ENCODE measurements around the gene RANBP3L.
A peak's percentile ranks its signal among the peaks of the same experiment; 100 is the strongest.
"Not testable (repeated sequence)": the region's sequence is repeated elsewhere in the genome, so short reads cannot be mapped to it uniquely, and the experiment has no call there.

RANBP3L gene

DNA sequence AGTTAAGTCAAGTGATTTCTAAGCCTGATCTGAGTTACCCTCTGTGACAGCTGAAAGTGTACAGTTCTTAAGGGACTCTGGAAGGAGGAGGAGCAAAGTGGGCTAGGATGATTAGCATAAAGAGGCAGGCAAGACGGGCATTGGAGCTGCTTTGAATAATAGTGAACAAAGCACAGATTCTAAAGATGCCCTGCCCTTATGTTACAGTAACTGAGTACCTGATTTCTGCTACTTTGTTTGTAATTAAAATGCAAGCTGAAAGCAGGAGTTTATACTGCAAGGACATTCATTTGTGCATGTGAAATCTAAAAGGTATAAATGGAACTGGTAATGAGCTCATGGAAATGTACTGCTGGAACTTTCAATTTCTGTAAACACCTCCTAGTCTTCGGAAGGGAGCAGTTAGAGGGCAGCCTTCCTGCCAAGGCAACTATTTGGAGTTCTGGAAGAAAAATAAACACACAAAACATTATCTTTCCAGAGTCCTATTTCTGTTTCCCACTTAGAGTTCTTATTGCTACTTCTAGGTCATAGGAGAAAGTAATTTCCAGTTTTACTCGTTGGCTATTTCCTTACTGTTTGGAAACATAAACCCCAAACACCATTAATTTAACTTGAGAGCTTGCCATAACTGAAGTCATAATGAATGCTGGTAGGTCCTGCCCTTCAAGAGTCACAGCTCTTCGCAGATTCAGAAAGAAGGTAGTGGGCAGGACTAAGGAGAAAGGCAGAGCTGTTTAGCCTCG lies at the start of gene RANBP3L:
Gene RANBP3L (minus strand): TSS at position 45 of the 746 bp plus-strand sequence. CDS start 486 bp downstream, outside the sequence.
- no peak for DNase-seq

GRCh38 chr5:36346896-36347690 lies 45.4 kb upstream of the RANBP3L start:
- no peak for DNase-seq

DNA sequence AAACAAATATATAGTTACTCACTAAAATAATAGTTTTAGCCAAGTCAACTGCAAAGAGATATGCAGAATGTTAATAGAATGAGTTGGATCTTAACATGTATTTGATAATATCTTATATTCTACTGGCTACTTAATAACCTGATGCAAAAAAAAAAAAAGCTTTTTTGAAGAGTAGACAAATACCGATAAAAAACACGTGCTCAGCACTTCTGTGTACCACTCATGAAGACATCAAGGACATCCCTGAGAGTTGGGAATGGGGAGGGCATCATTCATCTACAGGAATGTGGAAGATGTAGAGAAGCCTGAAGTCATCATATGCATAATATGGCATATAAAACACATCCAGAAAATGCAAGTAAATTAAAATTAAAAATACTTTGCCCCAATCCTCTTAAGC lies 43.2 kb upstream of the RANBP3L start:
- no peak for DNase-seq

DNA sequence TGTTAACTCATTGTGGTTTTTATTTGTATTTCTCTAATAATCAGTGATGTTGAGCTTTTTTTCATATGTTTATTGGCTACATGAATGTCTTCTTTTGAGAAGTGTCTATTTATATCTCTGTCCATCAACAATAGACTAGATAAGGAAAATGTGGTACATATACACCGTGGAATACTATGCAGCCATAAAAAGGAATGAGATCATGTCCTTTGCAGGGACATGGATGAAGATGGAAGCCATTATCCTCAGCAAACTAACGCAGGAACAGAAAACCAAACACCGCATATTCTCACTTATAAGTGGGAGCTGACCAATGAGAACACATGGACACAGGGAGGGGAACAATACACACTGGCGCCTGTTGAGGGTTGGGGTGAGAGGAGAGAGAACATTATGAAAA lies 40.0 kb upstream of the RANBP3L start:
- DNase-seq, result not testable (repeated sequence)

DNA sequence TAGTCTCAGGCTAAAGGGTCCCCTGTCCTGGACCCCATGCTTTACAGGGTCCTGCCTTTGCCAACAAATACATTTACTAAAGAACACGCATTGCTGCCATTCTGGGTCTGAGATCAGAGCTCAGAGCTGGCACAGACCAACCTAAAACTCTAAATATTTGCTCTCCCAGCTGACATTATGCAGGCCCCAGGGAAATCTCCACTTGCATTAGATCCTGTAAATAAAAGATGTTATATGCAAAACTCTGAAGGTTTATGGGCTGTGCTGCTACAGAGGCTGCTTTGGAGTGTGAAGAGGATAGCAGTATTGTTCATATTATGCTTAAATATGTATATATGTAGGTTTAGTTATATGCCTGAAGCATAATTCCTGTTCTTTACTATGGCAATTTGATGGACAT lies 35.9 kb upstream of the RANBP3L start:
- no peak for DNase-seq

DNA sequence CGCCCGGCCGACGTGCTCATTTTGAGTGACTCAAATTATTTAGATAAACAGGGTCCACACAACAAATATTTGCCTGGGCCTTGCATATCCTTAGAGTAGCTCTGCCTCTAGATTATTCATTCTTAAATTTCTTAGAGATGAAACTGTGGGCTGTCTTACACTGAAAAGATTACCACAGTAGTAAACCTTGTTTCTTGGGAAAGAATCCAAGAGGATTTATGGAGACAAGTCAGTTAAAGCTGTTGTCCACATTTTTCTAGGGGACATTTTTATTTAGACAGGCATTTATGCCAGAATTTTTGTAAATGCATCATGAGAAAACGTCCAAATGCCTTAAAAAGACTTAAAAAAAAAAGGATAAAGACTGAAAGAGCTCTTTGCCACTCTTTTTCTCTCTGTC lies 32.6 kb upstream of the RANBP3L start:
- no peak for DNase-seq

DNA sequence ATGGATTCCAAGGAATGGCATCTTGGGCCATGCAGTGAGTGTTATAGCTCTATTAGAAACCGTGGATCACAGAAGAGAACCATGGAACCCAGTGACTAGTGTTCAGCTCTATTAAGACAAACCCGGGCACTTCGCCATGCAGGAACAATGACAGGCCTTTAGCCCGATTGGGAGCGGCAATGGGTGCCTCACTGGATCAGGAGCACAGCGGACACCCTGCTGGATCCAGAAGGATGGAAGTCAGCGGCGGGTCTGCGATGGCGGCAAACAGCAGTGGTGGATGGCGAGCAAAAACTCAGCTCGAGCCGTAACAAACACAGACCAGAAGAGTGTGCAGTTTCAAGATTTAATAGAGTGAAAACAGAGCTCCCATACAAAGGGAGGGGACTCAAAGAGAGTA lies 31.0 kb upstream of the RANBP3L start:
- not testable (repeated sequence) for DNase-seq

- no peak for DNase-seq
These were observed 23.5 kb upstream of the RANBP3L start for GRCh38 chr5:36325196-36325595.

GRCh38 chr5:36323926-36324781 lies 22.5 kb upstream of the RANBP3L start:
- DNase-seq, result no peak

- no peak for DNase-seq
These were observed 11.4 kb upstream of the RANBP3L start for GRCh38 chr5:36312953-36313672.

DNA sequence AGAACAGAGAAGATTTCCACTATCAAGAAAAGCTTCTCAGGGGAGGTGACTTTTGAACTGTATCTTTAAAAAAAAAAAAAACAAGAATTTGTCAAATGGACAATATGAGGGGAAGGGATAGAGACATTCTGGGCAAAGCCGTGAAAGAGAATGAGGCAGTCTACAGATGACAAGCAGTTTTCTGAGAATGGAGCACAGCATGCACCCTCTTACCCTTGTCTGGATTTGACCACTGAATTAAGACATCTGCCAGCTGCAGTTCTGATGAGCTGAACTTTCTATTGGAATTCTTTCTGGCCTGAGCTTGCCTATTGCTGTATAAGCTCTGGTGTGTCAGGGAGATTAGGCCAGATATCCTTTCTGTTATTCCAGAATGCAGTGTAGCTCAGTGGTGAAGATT lies 10.3 kb upstream of the RANBP3L start:
- no peak for DNase-seq

DNA sequence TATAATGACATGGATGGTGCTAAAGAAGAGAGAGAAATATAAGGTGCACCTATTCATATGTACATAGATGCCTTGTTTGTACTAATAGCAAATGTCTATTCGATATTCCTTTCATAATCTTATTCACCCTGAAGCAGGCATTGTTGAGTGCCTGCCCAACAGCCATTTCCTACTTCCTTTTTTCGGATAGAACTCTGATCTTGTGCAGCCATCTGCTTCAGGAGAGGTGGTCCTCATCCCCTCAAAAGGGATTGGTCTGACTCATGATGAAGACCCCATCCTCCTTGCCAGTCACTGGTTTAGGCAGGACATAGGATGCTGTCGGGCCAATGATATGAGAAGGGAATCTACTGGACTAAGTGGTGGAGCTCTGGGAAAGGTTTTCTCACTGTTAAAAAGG lies 8.4 kb upstream of the RANBP3L start:
- no peak for DNase-seq

DNA sequence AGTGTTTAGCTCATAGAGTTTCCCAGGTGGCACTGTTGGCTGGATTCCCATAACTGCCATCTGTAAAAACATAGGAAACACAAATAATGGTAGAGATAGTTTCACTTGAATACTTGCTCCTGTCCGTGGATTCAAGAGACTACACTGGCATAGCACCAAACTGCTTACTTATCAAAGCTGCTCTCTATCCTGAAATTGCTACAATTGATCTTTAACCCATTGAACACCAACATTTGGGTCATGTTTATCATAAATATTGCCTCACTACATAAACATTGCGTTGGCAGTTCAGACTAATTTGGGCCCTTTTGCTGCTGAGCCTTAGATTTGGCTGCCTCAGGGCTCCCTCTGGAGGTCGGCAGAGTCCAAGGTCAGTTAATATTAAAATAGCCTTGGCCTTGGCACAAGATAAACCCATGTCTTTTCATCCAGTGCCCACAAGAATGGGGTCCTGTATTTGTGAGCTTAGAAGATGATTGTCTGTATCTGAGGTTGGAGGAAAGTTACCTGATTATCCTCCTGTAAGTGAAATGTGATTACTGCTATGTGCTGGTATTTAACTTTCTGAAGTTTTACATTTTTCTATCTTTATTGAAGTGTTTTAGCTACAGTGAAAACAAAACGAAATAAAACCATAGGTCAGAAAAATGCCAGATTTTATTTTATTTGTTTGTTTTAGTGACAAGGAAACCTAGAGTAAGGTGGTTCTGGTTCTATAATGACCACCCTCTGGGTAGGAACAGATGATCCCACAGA lies 4.0 kb upstream of the RANBP3L start:
- peak; percentile 16 for DNase-seq

- no peak for DNase-seq
These were observed 2.5 kb upstream of the RANBP3L start for GRCh38 chr5:36304095-36304805.

DNA sequence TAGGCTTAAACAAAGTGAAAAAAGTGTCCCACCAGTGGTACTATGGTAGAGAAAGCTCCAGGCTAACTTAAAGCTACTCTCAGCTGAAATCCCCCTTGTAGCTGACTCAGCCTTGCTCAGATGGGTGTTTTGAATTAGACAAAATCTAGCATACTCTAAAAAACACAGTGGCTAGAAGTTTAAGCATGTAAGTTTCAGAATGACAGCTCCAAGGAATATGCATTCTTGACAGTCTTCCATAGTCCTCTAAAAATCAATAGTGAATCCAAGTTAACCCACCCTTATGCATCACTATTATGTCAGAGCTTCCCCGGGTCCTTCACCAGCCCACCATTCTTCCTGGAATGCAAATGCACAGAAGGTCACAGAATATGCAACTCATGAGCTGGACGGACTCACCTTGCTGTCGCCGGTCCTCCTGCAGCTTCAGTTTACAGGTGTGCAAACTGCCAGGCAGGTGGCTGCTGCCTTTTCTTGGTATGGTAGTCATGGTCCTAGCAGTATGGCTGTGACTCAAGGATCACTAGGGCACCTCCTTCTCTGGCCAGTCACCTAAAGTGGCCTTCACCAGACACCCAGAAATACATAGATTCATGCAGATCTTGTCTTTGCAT lies 668 bp downstream of the RANBP3L start:
- DNase-seq, result no peak

DNA sequence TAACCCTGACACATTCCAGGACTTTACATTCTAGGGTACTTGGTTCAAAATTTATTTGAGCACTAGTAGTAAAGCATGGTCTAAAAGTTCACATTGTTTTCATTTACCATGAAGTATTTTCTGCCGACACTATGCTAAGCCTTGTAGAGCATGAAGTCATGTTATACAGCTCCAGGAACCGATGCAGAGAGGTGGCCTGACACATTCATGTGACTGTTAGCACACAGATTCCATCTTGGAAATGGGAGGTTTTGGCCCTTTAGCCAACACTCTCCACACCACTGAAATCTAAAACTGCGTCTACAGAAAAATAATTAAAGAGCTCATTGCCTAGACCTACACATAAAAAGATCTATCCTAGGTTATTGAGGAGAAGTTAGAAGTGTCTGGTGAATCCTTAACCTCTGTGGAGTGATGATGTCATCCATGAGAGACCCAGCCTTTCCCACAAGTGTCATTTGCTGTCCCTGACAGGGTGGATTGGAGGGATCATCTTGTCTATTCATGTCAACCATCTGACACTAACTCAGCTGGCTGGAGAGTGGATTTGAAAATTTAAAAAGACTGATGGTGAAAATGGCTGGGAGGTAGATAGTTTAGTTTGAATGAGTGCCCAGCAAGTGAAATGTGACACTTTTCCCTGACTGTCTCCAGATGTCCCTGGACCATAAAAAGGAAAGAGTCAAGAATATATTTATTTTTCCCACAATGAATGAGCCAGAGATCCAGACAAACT lies 1.3 kb downstream of the RANBP3L start:
- no peak for DNase-seq

DNA sequence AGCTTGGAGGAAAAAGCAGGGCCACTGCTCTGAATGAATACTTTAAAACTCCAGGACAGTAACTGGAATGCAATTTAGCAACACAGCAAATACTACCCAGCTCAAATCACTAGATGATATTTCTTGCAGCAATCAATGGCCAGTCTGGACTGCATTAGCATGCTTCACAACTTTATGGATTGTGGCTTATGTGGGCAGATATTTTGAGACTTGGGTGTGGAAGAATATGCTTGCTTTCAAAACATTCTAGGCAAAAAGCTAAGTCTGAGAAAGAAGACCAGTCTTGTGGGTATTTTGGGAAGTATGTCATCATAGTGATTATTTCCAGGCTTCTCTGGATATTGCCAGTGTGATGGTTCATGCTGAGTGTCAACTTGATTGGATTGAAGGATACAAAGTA lies 3.1 kb downstream of the RANBP3L start:
- DNase-seq, result no peak

GRCh38 chr5:36297653-36298052 lies 4.0 kb downstream of the RANBP3L start:
- DNase-seq, result no peak

GRCh38 chr5:36285837-36286615 lies 15.7 kb downstream of the RANBP3L start:
- DNase-seq, result no peak

Data from NCI-H446 treated with DMSO at 0.1 percent for 48 hours (cell line).